ENCODE measurements around the gene CETN1.
A peak's percentile ranks its signal among the peaks of the same experiment; 100 is the strongest.

CETN1 gene

DNA sequence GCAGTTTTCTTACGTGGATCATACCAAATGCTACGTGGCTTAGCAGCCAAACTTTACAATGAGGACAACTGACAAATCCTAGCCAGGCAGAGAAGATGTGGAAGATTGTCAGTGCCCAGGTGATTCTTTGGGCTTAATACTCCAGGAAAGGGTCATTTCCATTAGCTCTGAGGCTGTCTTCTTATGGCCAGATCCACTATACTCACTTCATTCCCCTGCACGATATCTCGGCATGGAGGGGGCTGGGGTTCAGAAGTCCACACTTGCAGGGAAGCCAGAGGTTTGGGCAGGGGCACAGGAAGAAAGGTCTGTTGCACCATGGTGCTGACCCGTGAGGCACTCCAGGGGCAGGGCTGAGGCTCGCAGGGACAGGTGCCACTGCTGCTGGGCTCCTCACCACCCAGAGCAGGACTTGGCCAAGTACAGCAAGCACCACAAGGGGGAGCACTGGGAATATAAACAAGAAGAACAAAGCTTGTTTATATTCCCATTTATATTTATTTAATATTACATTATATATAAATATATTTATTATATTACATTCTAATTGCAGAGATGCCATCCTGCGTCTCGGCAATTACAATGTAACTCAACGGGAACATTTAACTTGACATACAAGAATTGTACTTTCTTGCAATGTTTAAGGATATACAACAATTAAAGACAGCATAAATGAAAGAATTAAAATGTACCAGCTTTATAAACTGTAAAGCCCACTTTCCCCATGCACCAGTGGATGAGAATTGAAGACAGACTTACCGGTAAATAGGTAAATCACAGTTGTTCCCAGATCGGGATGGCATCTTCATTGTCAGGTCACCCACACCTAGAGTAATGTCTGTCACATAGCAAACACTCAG, 43.8 kb downstream of the CETN1 start:
- DNase-seq (ENCODE audit: low spot score): peak; percentile 49

DNA sequence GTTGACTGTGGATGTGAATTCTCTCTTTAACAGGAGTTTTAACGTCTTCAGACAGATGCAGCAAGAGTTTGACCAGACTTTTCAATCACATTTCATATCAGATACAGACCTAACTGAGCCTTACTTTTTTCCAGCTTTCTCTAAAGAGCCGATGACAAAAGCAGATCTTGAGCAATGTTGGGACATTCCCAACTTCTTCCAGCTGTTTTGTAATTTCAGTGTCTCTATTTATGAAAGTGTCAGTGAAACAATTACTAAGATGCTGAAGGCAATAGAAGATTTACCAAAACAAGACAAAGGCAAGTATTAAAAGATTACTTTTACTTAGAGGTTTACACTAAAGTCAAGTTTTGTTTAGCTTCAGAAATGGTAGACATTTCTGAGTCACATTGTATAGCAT, 47.1 kb downstream of the CETN1 start:
- DNase-seq (ENCODE audit: low spot score): no peak

DNA sequence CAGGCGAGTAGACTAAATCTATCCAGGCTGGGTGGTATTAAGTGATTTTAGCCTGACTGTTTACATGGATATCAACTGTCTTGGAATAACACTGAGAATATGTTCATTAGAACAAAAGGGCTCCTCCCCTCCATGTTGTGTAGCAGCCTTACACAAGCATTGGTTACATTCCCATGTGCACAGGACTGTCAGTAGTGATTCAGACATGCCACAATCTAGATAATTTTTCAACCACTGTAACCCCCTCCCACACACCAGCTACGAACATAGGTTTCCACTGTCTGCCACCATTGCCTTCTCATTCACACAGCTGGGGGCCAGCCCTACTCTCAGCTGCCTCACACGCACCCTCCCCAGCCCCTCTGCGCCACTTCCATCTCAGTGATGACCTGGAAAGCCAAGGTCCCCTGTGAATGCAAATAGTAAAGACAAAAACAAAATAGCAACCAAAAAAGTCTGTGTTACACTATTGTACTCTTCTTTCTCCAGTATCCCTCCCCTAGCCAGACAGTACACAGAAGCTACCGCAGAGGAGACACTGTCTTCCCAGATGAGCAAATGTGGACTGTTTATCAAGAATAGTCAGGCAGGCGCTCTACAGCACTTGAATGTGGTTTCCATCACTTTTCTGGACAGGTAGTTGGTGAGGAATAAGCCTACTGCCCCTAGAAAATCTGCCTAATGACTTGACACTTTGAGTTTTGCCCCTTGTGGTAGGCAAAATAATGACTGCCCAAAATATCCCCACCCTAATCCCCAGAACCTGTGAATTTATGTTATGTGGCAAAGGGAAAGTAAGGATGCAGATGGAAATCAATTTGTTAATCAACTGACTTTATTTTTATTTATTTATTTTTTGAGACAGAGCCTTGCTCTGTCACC, 49.3 kb downstream of the CETN1 start:
- DNase-seq (ENCODE audit: low spot score): no peak

DNA sequence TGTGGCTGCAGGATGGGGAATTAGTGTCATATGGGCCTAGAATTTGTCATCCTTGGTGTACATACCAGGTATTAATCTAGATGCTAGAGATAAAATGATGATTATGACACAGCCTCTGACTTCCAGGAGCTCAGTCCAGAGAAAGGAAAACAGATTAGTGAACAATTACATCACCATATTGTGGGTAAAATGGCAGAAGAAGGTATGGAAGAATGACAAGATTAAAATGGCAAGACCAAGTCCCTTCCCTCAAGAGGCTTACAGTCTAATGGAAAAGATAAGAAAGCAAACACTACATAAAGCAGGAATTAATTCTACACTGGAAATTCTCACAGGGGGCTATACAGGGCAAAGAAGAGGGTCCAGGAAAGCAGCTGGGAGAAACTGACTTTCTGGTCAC, 51.4 kb downstream of the CETN1 start:
- DNase-seq (ENCODE audit: low spot score): no peak
